C4-2B (cell line): ENCODE results near the gene PPM1F.

ENCODE experiments used
- H3K27ac ChIP-seq: fragments of 450-650 bp; 2 replicates; pipeline ENCODE4 v1.5.1; 2017
- CTCF ChIP-seq: fragments of 450-650 bp; conservative IDR thresholded peaks from 2 replicates; pipeline ENCODE4 v1.5.1; 2017; ENCODE audit warnings: mild to moderate bottlenecking
- ZFX ChIP-seq: fragments of 450-650 bp; IDR thresholded peaks from 2 replicates; pipeline ENCODE4 v1.6.1; 2017

The PPM1F gene

GRCh38 chr22:21952586-21953571 lies at the start of gene PPM1F:
Gene PPM1F (minus strand): TSS chr22:21952848. CDS start chr22:21946048, 6,800 bp downstream.
- TF ChIP-seq ZFX (0 out of 2 replicates have a peak, but pooled peaks have one; percentile 27), CTCF (peak; percentile 99)
- peak within 1 kb of the TSS; percentile 66 for H3K27ac ChIP-seq

GRCh38 chr22:22001664-22002525 lies 49.2 kb upstream of the PPM1F start:
- no peak overlapping the region for H3K27ac ChIP-seq
- no peak for TF ChIP-seq CTCF
- TF ChIP-seq ZFX, result no peak

- TF ChIP-seq CTCF (no peak), ZFX (no peak)
- no peak overlapping the region for H3K27ac ChIP-seq
These were observed 46.1 kb upstream of the PPM1F start for GRCh38 chr22:21998595-21999247.

GRCh38 chr22:21996175-21996720 lies 43.6 kb upstream of the PPM1F start:
- TF ChIP-seq CTCF (no peak), ZFX (no peak)
- H3K27ac ChIP-seq, result no peak overlapping the region

- no peak for TF ChIP-seq ZFX
- TF ChIP-seq CTCF, result no peak
- no peak overlapping the region for H3K27ac ChIP-seq
These were observed 43.0 kb upstream of the PPM1F start for GRCh38 chr22:21995660-21996059.

- TF ChIP-seq ZFX, result no peak
- TF ChIP-seq CTCF, result no peak
- H3K27ac ChIP-seq, result no peak overlapping the region
These were observed 42.3 kb upstream of the PPM1F start for GRCh38 chr22:21994881-21995444.
